22Rv1 (cell line): Measurements from ENCODE around the gene OTUB1.

ENCODE experiments used
- ZFX ChIP-seq: fragments of 450-650 bp; IDR thresholded peaks from 2 replicates; pipeline ENCODE4 v1.6.1; 2017; ENCODE audit warnings: antibody characterized with exemption, borderline replicate concordance
- TF ChIP-seq, protein P1 (sequence below): fragments of 450-650 bp; IDR thresholded peaks from 2 replicates; pipeline ENCODE4 v1.5.1; 2017; ENCODE audit warnings: mild to moderate bottlenecking

DNA sequence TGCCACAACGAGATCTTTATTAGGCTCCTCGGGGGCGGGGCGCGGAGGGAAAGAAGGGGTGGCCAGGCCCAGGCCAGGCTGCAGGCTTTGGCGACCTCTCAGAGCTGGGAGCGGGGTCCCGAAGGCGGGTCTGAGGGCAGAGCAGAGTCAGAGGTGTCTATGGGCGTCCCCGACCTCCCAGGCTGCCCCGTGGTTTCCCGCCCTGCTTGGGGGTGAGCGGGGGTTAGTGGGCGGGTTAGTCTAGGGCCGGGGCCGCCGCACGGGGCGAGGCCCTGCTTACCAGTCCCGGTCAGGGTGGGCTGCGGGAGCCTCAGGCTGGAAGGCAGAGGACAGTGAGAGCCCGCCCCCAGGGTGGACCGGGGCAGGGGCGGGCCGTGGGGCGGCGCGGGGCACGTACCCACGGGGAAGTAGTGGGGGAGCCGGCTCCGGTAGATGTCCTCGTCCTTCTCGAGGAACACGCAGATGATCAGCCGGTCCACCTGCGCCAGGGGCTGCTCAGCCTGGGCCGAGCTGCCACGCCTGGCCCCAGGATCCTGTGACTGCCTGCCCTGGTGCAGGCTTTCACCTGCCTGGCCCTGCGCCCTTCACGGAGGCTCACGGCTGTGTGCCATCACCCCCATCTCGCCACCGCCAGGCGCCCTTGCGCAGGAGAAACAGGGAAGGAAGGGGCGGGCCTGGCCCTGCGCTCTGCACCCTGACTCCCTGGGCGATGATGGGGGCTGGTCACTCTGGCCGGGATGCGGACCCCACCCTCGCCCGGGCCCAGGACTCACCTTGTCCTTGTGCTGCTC is 12.5 kb downstream of the OTUB1 start:
- TF ChIP-seq, protein P1, sequence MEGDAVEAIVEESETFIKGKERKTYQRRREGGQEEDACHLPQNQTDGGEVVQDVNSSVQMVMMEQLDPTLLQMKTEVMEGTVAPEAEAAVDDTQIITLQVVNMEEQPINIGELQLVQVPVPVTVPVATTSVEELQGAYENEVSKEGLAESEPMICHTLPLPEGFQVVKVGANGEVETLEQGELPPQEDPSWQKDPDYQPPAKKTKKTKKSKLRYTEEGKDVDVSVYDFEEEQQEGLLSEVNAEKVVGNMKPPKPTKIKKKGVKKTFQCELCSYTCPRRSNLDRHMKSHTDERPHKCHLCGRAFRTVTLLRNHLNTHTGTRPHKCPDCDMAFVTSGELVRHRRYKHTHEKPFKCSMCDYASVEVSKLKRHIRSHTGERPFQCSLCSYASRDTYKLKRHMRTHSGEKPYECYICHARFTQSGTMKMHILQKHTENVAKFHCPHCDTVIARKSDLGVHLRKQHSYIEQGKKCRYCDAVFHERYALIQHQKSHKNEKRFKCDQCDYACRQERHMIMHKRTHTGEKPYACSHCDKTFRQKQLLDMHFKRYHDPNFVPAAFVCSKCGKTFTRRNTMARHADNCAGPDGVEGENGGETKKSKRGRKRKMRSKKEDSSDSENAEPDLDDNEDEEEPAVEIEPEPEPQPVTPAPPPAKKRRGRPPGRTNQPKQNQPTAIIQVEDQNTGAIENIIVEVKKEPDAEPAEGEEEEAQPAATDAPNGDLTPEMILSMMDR: no peak
- TF ChIP-seq ZFX: no peak
